ENCODE data around the gene KCNB1.
A peak's percentile ranks its signal among the peaks of the same experiment; 100 is the strongest.

The KCNB1 gene

GRCh38 chr20:49482621-49483017, at the start of gene KCNB1:
TSS of gene KCNB1 (minus strand) at chr20:49482668. CDS start at chr20:49482480, 188 bp downstream.
- DNase-seq (ENCODE audit: low read depth) = peak; percentile 2

- no peak for DNase-seq (ENCODE audit: low read depth)
Measured at GRCh38 chr20:49529470-49529869, 47.0 kb upstream of the KCNB1 start.

DNA sequence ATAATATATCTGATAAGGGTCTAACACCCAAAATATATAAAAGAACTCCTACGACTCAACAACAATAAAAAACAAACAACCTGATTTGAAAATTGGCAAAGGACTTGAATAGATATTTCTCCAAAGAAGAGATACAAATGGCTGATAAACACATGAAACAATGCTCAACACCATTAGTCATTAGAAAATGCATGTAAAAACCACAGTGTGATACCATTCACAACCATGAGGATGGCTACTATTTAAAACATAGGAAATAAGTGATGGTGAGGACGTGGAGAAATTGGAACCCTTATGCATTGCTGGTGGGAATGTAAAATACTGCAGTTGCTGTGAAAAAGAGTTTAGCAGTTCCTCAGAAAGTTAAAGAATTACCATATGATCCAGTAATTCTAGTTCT, 44.1 kb upstream of the KCNB1 start:
- no peak for DNase-seq (ENCODE audit: low read depth)

DNA sequence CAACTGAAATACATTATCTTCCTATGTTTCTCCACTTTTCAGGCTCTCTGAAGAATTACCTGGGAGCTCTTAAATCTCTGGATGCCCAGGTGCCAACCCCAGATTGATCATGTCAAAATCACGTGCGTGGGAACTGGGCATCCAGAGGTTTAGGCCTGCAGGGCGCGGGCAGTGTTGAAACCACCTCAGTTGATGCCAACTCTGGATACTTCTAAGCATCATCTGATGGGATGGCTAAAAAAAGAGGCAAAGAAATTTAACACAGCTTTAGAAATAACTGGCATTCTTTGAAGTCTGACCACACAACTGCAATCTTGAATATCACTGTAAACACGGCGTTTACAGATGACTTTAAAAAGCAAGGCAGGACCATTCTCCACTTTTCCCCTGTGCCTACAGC, 43.6 kb upstream of the KCNB1 start:
- DNase-seq (ENCODE audit: low read depth) = no peak

DNA sequence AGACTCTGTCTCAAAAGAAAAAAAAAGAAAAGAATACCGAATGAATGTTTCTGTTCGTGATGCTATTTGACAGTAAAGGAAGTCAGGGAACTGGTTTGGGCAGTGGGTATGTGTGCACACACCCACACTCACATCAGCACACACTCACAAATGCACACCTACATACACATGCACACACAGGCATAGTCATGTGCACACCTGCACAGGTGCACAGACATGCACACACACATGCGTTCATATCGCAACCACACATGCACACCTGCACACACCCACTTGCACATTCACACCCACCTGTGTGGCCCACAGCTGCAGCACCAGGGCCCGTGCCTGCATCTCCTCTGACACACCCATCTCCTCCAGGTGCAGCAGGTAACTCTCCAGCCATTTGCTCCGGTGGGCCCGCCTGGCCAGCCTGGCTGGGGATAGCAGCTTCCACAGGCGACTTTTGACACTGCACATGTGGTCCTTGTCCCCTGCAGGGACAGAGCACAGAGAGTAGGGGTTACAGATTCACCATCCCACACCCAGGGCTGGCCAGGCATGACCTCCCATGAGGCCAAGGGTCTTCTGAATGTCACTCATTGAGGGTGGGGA, 41.4 kb upstream of the KCNB1 start:
- DNase-seq (ENCODE audit: low read depth) = no peak

DNA sequence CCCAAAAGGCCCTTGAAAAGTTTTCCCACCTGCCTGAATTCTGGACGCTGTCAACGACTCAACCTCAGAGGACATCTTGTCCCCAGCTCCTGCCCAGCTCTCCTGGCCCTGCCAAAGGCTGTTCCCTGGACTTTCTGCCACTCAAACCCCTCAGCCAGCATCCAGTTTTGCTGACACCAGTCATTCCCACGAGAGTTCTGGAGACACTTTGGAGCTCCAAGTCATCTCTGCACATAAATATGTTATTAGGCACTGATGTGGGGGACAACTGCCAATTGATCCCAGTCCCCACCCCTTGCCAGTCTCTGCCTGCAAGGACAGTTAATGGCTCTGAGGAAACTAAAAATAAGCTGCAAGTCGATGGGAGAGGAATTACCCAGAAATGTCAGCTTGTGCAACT, 38.9 kb upstream of the KCNB1 start:
- DNase-seq (ENCODE audit: low read depth) = no peak

GRCh38 chr20:49519777-49520359, 37.4 kb upstream of the KCNB1 start:
- no peak for DNase-seq (ENCODE audit: low read depth)

DNA sequence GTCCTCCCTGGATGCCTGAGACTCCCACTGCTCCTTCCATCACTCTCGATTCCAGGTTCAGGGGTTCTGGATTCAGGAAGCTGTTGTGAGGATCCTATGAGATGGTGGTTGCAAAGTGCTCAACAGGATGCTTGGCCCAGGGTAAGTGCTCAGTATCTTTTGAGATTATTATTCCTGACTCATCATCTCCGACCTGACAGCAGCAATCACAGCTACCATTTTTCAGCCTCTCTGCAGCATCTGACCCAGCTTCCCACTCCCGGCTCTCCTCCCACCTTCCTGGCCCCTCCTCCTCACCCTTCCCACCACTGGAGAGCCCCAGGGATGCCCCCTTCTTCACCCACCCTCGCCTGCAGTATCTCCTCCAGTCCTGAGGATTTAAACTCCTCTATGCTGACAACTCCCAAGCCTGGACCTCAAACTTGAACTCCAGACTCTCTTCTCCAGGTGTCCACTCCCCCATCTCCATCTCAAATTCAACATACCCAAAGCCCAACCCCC, 36.8 kb upstream of the KCNB1 start:
- no peak for DNase-seq (ENCODE audit: low read depth)

DNA sequence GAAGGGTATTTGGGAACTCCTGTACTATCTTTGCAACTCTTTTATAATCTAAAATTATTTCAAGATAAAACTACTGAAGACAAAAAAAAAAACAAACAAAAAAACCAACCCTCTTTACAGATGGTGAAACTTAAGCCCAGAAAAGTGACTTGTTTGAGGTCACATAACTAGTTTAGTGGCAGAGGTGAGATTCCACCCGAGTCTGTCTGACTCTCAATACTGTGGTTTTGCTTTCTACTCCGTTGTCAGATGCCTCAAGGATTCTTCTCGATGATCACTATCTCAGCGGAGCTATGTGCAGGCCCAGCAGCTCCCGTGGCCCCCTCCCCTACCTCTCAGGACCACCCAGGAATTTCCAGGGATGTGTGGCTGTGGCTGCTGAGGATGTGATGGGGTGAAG, 36.1 kb upstream of the KCNB1 start:
- DNase-seq (ENCODE audit: low read depth) = no peak

- no peak for DNase-seq (ENCODE audit: low read depth)
Measured at GRCh38 chr20:49517805-49518100, 35.3 kb upstream of the KCNB1 start.

DNA sequence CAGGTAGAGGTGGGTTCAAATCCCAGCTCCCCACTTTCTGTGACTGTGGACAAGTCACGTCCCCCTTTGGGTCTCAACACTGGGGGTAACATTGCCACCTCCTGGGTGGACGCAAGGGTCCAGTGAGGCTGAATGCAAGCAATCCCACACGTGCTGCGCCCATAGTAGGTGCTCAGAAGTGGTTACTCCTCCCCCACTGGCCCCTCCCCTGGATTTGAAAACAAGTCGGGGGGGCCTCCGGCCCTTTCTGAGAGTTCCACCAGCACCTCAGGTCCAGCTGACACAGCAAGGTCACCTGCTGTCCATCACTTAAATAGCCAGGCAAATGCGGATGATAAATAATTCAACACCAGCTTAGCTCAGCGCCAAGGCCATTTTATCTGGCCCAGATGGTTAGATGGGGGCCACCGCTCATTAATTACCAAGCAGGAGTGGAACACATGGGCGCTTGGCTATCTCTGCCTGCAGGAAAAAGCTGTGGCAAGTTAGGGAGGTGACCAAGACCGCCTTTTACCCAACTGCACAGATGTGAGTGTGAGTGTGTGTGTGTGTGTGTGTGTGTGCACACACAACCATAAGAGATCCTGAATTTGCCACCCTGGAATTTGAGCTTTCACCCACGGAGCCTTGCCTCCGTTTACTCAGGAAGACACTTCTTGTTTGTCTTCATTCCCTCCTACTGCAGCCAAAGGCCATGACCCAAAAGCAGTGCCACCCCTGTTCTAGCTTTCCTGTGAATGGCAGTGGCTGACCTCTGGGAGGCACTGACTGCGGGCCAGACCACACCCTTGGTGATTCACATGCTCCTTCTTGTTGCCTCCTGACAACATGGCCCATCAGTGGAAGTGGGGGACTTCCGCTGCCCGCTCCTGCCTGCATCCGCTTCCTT, 34.7 kb upstream of the KCNB1 start:
- no peak for DNase-seq (ENCODE audit: low read depth)

DNA sequence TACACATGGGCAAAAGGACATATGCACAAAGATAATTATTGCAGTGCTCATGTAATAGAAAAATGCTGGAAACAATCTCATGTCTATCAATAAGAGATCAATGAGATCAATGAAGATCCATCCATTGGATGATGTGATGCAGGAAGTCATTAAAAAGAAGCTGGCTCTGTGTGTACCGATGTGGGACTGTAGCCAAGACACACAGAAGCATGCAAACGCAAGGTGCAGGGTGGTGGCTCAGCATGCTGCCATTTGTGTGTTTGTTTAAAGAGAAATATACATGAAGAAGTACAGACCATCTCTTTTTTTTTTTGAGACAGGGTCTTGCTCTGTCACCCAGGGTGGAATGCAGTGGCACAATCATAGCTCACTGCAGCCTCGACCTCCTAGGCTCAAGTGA, 33.1 kb upstream of the KCNB1 start:
- DNase-seq (ENCODE audit: low read depth) = no peak

GRCh38 chr20:49513517-49513916, 31.0 kb upstream of the KCNB1 start:
- no peak for DNase-seq (ENCODE audit: low read depth)

DNA sequence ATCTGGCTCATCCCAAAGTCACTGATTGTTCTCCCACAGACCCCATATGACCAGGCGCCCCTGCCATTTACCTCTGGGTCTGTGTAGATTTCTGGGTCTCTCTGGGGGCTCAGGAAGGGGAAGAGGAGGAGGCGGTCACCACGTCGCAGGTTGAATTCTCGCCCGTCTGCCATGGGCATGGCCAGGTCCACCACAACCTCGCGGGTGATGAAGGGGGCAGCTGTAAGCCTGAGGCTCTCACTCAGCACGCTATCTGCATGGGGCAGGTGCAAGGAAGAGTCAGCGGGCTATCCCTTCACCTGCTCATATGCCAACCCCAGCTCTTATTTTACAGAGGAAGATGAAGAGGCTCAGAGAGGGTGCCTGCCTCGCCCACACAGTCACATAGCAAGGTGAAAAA, 30.5 kb upstream of the KCNB1 start:
- DNase-seq (ENCODE audit: low read depth) = no peak

DNA sequence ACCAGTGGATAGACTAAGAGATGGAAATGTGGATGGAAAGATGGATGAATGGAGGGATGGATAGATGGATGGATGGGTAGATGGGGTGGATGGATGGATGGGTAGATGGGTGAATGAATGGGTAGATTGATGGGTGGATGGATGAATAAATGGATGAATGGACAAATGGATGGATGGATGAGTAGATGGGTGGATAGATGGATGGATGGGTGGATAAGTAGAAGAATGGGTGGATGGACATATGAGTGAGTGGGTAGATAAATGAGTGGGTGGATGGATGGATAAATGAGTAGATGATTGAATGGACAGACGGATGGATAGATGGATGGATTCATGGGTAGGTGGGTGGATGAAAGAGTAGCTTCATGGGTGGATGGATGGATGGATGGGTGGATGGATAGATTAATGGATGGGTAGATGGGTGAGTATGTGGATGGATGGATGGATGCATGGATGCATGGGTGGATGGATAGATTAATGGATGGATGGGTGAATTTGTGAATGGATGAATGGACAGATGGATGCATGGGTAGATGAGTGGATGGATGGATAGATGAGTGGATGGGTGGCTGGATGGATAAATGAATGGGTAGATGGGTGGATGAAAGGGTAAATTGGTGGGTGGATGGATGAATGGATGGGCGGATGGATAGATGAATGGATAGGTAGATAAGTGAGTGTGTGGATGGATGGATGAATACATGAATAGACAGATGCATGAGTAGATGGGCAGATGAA, 29.5 kb upstream of the KCNB1 start:
- DNase-seq (ENCODE audit: low read depth) = no peak

- no peak for DNase-seq (ENCODE audit: low read depth)
Measured at GRCh38 chr20:49510562-49511122, 28.2 kb upstream of the KCNB1 start.

DNA sequence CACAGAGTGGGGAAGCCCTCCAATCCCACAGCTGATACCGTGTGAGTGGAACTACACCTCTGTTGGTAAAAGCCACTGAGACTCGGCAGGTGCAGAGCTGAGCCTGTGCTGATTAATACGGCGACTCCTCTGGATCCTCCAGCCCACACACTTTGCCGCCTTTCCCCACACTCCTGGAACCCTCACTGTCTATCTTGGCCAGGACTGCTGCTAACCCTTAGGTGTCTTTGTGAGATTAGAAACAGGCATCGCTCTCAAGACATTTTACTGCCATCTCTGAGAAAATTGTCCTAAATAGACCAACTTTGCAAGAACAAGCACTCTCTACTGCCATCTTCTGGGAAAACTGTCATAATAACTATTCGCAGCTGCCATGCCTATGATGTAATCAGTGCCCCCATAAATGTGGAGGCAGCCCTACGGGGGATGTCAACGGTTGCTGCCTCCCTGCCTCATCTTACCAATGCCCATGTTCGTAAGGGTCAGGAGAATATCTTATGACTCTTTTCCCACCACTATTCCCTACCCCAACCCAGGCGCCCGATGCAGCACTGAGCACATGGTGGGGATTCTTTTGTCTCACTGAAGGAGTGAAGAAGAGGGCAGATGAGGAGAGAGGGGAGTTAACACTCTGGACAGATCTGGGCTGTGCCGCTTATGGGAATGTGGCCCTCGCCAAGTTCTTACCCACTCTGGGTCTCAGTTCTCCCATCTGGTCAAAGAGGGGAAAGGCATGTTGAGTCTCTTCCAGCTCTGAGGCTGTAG, 26.1 kb upstream of the KCNB1 start:
- no peak for DNase-seq (ENCODE audit: low read depth)

DNA sequence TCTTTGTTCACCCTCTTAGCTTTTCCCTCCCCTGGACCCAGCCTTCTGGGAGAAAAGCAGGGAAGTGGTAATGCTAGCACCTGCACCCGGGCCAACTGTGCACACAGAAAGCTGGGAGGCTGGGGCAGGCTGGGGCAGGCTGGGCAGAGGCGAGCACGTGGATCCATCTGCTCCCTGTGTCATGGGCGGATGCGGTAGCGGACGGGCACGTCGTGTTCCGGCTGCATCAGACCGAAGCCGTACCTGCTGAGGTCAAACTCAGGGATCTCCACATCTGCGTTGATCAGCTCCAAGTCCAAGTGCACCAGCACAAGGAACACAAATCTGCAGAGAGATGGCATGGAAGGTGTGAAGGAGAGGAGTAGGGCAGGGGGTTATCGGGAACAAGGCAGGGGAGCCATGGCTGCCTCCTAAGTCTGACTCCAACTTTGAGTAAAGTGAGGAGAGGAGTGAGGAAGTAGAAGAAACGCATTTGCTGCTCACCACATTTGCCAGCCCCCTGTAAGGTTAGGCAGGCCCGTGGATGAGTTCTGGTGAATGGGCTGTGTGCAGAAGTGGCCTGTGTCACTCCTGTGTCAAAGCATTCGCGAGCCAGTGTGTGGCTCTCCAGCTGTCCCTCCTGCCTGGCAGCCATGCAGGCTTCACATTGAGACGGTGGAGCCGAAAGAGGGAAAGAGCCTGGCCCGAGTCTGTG, 25.4 kb upstream of the KCNB1 start:
- DNase-seq (ENCODE audit: low read depth) = no peak

GRCh38 chr20:49505518-49505917, 23.1 kb upstream of the KCNB1 start:
- no peak for DNase-seq (ENCODE audit: low read depth)

DNA sequence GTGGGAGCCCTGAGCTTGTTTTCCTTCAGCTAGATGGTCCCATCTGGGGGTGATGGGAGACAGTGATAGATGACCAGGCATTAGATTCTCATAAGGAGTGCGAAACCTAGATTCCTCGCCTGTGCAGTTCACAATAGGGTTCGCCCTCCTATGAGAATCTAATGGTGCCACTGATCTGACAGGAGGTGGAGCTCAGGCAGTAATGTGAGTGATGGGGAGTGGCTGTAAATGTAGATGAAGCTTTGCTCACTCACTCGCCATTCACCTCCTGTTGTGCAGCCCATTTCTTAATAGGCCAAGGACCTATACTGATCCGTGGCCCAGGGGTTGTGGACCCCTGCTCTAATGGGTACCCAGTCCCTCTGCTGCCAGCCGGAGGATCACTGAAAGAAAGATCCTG, 20.7 kb upstream of the KCNB1 start:
- no peak for DNase-seq (ENCODE audit: low read depth)

GRCh38 chr20:49501917-49502316, 19.4 kb upstream of the KCNB1 start:
- no peak for DNase-seq (ENCODE audit: low read depth)

Data from stimulated activated CD8-positive, alpha-beta memory T cell treated with anti-CD3 and anti-CD28 coated beads, Interleukin-15, amount 100 ng/mL, for 1 hour (primary cell).